GM10847 (cell line): ENCODE data around the gene IL1RL2.

Source experiments
- POLR2A ChIP-seq: IDR thresholded peaks from 2 replicates; pipeline ENCODE4 v1.6.1; 2011; ENCODE audit not compliant: insufficient read length; ENCODE audit errors: extremely low read depth

The IL1RL2 gene

DNA sequence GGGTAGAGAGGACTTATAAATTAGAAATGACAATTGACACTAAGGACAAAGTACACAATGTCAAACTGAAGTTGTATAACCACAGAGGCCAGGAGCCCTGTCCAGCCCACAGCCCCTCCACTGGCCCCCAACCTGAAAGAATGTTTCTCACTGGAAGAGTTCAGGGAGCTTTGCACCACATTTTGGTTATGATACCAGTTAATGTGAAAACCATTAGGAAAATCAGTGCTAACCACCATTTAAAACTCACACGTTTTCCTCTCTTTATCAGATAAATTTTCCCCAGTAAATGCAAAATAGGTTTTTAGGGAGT is 6.2 kb upstream of the IL1RL2 start:
- TF ChIP-seq POLR2A = no peak

DNA sequence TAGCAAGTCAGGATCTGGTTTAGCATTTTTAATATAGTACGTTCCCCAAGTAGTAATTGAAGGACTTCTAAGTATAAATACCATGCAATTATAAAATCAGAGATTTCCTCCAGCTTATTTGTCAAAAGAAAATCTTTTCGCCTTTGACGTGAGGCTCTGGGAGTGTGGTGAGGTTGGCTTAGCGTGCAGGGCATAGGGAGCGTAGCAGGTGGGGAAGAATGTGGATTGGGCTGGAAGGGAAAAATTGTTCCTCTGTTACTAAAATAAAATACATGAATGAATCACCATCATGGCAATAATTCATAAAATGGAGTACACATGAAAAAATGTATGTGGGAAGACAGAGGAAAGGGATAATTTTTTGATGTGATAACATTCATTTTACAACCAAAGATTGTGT is 5.4 kb upstream of the IL1RL2 start:
- TF ChIP-seq POLR2A = no peak

DNA sequence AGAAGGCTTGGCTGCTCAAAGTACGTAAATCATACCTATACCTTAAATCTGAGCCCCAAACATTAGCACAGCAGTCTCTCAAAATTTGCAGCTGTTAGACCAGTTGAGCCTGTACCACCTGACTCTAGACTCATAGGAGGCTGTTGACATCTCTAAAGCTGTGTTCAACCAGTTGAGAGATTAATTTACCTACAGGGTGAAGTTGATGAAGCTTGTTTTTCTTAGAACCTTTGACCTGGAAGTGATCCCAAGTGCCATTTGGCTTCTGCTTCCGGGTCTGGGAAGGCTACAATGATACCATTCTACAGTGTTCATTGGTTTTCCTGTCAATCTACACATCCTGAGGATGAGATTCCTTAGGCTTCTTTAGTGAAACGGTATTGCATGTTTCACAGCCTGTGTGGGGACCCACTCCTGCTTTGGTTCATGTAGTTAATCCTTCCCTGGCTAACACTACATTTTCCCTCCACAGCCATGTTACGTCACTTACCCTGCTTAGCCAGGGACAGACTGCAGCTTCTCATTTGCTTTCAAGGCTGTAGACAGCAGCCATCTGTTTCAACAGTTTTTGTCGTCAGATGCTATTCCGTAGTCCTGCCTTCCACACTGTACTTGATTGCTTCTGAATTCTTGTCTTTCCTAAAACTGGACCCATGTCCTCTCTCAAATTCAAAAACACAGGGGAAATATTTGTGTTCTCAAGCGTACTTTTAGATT is 4.7 kb upstream of the IL1RL2 start:
- no peak for TF ChIP-seq POLR2A

DNA sequence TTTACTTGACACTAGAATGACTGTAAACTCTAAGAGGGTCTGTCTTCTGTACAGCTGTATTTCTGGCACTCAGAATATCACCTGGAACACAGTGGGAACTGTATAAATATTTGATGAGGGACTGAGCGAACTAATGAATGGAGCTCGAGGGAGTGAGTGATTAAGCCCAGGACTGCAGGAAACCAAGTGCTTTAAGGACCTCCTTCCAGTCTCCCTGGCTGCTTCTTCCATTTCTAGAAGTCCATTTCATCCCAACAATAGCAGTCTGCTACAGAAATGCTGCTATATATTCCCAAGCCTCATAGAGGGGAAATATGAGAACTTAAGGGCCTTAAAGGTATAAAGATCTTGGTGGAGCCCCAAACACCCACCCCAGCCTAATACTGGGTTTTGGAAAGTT is 2.8 kb upstream of the IL1RL2 start:
- TF ChIP-seq POLR2A = no peak

GRCh38 chr2:102184568-102184967 is 2.3 kb upstream of the IL1RL2 start:
- TF ChIP-seq POLR2A = no peak

GRCh38 chr2:102185347-102185746 is 1.5 kb upstream of the IL1RL2 start:
- TF ChIP-seq POLR2A = no peak

DNA sequence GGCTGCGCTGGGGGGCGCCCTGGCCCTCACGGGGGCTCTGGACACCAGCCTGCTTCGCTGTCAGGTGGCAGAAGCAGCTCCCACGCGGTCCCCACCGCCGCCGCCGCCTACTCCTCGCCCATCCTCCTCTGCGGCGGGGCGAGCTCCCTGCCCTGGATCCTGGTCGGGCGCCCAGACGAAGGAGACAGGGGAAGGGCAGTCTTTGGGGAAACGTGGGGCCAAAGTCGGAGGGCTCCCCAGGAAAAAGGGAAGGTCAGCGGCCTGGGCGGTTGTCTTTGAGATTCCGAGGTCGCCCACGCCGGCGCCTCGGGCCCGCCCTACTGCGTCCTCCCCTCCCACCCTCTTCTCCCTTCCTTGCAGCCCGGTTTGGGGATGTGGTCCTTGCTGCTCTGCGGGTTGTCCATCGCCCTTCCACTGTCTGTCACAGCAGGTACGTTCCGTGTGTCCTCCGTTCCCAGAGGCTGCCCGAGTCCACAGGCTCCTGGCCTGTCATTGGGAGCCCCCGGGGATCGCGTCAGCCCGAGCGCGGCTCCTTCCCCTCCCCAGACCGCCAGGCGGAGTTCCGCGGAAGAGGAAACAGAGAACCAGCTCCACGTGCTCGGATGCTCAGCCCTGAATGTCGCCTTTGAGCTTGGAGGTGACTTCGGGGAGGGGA is 800 bp downstream of the IL1RL2 start:
- no peak for TF ChIP-seq POLR2A

DNA sequence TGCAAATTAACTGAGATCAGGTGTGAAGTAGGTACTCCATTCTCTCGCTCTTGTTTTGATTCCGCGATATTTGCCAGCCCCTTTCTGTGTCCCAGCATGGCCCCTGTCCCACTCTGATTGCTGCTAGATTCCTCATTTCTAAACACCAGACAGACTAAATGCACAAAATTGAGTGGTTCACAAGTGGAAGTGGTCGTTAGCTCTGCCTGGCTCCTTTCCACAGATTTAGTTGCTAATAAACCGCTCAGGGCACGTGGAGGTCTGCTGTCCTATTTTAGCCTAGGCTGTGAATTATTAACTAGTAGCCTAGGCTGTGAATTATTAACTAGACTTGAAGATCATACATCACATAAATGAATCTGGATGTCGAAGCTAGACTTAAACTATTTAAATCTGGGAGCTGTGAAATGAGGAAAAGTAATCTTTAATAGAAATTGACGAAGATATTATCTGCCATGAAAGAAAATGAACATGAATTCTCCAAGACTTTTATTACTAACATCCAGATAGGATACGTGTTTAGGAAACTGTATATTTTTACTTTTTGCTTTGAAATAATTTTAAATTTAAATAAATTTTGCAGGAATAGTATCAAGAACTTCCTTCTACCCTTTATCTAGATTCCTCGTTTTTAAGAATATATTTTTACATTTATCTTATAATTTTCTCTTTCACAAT is 3.7 kb downstream of the IL1RL2 start:
- TF ChIP-seq POLR2A = no peak

DNA sequence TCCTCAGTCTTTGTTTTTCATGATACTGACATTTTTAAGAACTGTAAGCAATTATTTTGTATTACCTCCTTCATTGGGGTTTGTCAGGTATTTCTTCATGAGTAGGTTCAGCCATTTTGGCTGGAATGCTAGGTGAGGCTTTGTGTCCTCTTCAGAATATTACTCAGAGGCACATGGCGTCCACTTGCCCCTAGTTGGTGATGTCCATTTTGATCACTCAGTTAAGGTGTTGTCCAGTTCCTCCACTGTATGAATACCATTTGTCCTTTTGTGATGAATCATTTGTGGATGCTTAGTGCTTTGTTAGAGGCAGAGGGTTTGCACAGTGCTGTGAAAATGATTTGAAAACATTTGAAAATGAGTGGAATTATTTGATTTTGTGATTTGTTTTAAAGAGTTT is 4.7 kb downstream of the IL1RL2 start:
- no peak for TF ChIP-seq POLR2A

- no peak for TF ChIP-seq POLR2A
Measured at GRCh38 chr2:102193074-102193473, 6.3 kb downstream of the IL1RL2 start.

DNA sequence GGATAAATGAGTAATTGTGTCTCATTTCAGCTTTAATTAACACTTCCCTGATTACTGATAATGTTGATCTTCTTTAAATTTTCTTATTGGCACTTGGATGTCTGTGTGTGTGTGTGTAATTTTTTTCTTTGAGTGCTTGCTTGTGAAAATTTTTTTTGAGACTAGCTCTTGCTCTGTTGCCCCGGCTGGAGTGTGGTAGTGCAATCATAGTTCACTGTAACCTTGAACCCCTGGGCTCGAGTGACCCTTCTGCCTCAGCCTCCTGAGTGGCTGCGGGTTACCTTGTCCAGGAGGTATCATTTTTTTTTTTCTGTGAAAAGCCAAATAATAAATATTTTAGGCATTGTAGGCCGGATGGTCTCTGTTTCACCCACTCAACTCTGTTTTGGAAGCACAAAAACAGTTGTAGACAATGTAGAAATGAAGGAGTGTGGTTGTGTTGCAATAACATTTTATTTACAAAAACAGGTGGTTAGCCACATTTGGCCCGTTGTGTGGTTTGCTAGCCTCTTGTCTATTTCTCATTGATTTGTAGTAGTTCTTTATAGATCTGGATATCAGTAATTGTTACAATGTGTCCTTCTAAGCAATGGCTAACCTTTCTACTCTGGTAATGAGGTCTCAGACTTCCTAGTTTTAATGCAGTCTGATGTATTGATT is 7.9 kb downstream of the IL1RL2 start:
- no peak for TF ChIP-seq POLR2A

GRCh38 chr2:102197389-102198137 is 10.7 kb downstream of the IL1RL2 start:
- TF ChIP-seq POLR2A = no peak

DNA sequence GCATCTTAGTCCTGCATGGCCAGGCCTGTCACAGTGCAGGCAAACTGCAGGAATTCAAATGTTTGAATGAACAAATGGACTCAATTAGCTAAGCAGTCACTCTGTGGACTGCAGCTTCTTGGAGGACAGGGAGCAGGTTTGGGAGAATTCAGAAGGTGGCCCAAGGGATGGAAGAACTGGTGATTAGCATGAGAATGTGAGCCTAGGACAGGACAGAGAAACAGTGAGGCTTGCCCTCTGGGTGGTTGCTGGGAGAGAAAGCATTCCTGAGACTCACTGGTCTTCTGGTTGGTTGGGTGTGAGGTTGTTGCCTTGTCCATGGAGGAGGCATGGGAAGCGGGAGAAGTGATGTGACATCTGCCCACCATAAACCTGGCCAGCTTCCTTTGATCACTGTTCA is 13.7 kb downstream of the IL1RL2 start:
- TF ChIP-seq POLR2A = no peak

DNA sequence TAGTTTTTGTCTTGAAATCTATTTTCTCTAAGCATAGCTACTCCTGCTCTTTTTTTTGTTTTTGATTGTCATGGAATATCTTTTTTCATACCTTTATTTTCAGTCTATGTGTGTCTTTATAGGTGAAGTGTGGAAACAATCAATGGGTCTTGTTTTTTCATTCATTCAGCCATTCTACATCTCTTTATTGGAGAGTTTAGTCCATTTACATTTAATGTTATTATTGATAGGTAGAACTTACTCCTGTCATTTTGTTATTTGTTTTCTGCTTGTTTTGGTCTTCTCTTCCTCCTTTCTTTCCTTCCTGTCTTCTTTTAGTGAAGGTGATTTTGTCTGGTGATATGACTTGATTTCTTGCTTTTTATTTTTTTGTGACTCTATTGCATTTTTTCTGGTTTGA is 17.8 kb downstream of the IL1RL2 start:
- no peak for TF ChIP-seq POLR2A

- TF ChIP-seq POLR2A = no peak
Measured at GRCh38 chr2:102206666-102207341, 20.0 kb downstream of the IL1RL2 start.
